Sigmoid colon (tissue), 4 donors: ENCODE data around the gene WNK2.

Source experiments
- CTCF ChIP-seq, 4 experiments: fragments of 450-650 bp in 3 of 4; fragments of 200-600 bp in 1 of 4; IDR thresholded peaks; one replicate each; pipeline ENCODE4 v1.5.1; 2016 to 2019; ENCODE audit warnings: antibody characterized with exemption in 4 of 4, mild to moderate bottlenecking in 3 of 4, moderate library complexity in 2 of 4
- EP300 ChIP-seq, 4 donors: sonication (generic); formaldehyde crosslinking; IDR thresholded peaks; one replicate each; pipeline ENCODE4 v1.6.1; 2017; ENCODE audit warnings: antibody characterized with exemption in 4 of 4
- POLR2A ChIP-seq, 2 donors: fragments of 450-650 bp; IDR thresholded peaks; one replicate each; pipeline ENCODE4 v1.6.1; 2016; ENCODE audit warnings: antibody characterized with exemption in 2 of 2, mild to moderate bottlenecking in 2 of 2, moderate library complexity in 2 of 2
- POLR2AphosphoS5 ChIP-seq, 4 donors: sonication (generic); formaldehyde crosslinking; IDR thresholded peaks; one replicate each; pipeline ENCODE4 v1.6.1; 2017; ENCODE audit warnings: antibody characterized with exemption in 4 of 4

- TF ChIP-seq CTCF (IDR thresholded peaks at IDR 0.05) (no peak), POLR2A (IDR thresholded peaks at IDR 0.05) (no peak), EP300 (IDR thresholded peaks at IDR 0.05) (no peak), POLR2AphosphoS5 (IDR thresholded peaks at IDR 0.05) (no peak)
These were observed 71.5 kb downstream of the WNK2 start for GRCh38 chr9:93255494-93255867.
